GM21390 (cell line): Measurements from ENCODE around the gene NDUFAF2.
"Not testable (repeated sequence)": the region's sequence is repeated elsewhere in the genome, so short reads cannot be mapped to it uniquely, and the experiment has no call there.

Experiments
- ATAC-seq: cut with Tn5 transposase; IDR thresholded peaks from one replicate; pipeline ENCODE4 v1.9.1; 2021; ENCODE audit not compliant: unreplicated experiment

NDUFAF2 gene

GRCh38 chr5:61047346-61047745 is 102.3 kb downstream of the NDUFAF2 start:
- ATAC-seq: no peak

- ATAC-seq: no peak
These were observed 103.5 kb downstream of the NDUFAF2 start for GRCh38 chr5:61048534-61048933.

- ATAC-seq: no peak
These were observed 105.3 kb downstream of the NDUFAF2 start for GRCh38 chr5:61050292-61050691.

DNA sequence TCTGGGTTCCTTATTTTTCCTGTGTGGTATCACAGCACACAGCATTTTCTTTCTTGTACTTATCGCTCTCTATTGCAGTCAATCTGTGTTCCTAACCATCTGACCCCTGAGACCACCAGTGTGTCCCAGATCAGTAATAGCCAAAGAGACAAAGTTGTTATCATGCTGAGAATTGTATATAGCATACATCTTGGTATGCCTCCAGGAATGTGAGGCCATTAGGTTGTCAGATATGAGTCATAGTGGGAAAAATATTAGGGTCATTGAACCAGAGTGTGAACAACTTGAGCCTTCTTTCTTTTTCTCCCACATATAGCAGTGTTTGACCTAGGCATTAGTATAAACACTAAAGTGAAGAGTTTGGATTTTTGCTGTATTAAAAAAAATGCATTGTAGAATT is 106.3 kb downstream of the NDUFAF2 start:
- ATAC-seq: no peak

DNA sequence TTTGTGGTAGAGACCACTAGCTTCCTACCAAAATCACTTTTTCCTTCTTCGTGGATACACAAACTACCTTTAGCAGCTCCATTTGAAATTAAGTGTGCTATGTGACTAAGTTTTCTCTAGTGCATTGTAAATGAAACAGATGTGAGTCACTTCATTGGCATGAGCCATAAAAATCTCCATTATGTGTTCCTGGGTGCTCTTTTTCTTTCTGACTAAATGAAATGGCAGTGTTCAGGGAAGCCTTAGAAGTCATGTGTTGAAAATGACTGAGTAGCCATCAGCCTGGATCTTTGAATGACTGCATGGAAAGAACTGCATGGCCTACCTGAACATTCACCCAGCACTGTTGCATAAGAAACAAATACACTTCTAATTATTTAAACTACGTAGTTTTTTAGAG is 107.9 kb downstream of the NDUFAF2 start:
- no peak for ATAC-seq

DNA sequence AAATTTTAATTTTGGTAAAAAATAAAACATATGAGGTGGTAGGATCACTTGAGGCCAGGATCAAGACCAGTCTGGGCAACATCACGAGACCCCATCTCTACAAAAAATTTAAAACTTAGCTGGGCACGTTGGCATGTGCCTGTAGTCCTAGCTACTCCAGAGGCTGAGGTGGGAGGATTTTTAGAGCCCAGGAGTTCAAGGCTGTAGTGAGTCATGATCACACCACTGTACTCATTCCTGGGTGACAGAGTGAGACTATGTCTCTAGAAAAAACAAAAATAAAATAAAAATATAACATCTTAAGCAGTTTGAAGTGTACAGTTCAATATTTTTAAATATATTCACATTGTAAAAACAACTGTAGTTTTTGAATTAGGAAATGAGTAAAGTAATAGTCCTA is 108.9 kb downstream of the NDUFAF2 start:
- no peak for ATAC-seq

DNA sequence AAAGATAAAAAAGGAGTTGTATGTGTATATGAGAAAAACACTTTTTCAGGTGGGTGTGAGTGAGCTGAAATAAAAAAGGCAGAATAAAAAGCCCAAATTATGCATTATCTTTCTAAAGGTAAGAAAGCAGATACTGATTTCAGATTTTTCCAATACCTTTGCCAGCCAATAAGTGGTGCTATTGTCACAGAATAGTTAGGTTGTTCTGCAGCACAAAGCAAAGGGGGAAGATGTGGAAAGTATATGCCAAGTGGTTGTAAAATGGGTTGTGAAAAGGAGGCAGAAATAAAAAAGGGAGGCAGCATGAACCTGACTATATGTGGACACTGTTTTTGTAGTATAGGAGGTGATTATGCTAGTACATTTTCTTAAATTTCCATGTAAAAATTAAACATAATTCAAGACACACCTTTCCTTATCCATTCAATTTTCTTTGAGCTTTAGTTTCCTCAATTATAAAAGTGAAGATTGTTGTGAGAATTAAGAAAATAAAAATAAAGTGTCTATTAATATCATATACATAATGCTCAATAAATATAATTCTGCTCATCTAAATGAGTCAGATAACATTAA is 110.5 kb downstream of the NDUFAF2 start:
- ATAC-seq: peak; percentile 61

- ATAC-seq: no peak
These were observed 114.5 kb downstream of the NDUFAF2 start for GRCh38 chr5:61059499-61059898.

GRCh38 chr5:61069150-61069549 is 124.1 kb downstream of the NDUFAF2 start:
- no peak for ATAC-seq

DNA sequence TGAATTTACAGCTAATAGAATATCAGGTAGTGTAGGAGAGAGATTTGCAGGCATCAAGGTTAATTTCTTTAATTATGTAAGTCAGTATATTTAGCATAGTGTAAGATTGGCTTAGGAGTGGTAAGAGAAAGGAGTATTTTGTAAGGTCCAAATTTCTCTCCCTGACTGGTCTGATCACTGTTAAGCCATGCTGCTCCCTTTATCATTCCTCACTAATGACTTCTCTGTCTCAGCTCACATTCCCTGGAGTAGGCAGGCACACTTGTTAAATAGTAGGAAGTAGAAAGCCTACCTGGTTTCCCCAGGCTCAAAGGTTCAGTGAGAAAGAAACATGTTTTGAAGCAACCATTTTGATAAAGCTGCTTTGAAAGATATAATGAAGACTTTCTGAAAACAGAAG is 126.5 kb downstream of the NDUFAF2 start:
- ATAC-seq: no peak

DNA sequence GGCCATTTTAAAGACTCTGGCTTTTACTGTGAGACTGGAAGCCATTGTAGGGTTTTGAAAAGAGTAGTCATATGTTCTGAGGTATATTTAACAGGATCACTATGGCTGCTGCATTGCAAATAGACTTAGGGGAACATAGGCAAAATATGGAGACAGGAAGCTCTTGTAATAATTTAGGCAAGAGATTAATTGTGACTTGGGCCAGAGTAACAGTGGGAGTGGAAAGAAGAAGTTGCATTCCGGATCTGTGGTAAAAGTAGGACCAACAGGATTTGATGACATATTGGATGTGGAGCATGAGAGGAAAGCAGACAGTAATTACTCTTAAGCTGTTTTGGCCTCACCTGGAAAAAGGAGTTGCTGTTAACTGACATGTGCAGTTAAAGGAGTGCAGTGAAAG is 131.6 kb downstream of the NDUFAF2 start:
- no peak for ATAC-seq

GRCh38 chr5:61081741-61082140 is 136.7 kb downstream of the NDUFAF2 start:
- no peak for ATAC-seq

DNA sequence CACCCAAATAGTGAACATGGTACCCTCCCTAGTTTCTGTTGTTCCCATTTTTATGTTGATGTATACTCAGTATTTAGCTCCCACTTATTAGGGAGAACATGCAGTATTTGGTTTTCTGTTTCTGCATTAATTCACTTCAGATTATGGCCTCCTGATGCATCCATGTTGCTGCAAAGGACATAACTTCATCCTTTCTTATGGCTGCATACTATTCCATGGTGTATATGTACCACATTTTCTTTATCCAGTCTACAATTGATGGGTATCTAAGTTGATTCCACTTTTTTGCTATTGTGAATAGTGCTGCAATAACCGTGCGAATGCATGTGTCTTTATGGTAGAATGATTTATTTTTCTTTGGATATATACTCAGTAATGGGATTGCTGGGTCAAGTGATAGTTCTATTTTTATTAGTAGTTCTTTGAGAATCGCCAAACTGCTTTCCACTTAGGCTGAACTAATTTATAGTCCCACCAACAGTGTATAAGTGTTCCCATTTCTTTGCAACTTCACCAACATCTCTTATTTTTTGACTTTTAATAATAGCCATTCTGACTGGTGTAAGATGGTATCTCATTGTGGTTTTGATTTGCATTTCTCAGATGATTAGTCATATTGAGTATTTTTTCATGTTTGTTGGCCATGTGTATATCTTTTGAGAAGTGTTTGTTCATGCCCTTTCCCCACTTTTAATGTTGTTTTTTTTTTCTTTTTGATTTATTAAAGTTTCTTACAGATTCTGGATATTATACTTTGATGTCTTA is 137.7 kb downstream of the NDUFAF2 start:
- ATAC-seq: no peak

- no peak for ATAC-seq
These were observed 139.7 kb downstream of the NDUFAF2 start for GRCh38 chr5:61084658-61085057.

DNA sequence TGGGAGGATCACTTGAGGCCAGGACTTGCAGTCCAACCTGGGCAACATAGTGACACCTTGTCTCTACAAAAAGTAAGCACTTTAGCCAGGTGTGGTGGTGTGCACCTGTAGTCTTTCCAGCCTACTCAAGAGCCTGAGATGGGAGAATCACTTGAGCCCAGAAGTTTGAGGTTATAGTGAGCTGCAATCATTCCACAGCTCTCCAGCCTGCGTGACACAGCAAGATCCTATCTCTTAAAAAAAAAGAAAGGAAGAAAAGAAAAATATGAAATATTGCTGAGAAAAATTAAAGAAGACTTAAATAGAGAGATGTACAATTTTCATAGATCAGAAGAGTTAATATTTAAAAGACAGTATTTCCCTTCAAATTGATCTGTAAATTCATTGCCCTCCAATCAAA is 140.9 kb downstream of the NDUFAF2 start:
- no peak for ATAC-seq

- ATAC-seq: no peak
These were observed 142.9 kb downstream of the NDUFAF2 start for GRCh38 chr5:61087921-61088320.

- ATAC-seq: no peak
These were observed 144.3 kb downstream of the NDUFAF2 start for GRCh38 chr5:61089351-61089750.

- ATAC-seq: not testable (repeated sequence)
These were observed 148.2 kb downstream of the NDUFAF2 start for GRCh38 chr5:61093046-61093771.

DNA sequence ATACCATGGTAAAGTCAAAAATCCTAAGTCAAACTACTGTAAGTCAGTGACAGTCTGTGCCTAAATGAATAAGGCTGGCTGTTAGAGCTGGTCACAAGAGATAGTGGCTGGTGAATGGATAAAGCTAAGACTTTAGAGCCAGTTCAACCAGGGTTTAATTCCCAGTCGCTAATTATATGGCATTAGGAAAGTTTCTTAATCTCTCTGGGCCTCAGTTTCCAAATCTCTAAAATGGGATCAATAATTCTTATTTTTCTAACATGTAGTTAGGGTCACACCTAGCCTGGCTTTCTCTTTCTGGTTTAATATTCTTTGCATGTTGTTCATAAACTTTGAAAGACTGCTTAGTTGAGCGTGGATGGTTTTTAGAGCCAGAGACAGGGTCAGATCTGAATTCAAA is 152.5 kb downstream of the NDUFAF2 start:
- no peak for ATAC-seq

DNA sequence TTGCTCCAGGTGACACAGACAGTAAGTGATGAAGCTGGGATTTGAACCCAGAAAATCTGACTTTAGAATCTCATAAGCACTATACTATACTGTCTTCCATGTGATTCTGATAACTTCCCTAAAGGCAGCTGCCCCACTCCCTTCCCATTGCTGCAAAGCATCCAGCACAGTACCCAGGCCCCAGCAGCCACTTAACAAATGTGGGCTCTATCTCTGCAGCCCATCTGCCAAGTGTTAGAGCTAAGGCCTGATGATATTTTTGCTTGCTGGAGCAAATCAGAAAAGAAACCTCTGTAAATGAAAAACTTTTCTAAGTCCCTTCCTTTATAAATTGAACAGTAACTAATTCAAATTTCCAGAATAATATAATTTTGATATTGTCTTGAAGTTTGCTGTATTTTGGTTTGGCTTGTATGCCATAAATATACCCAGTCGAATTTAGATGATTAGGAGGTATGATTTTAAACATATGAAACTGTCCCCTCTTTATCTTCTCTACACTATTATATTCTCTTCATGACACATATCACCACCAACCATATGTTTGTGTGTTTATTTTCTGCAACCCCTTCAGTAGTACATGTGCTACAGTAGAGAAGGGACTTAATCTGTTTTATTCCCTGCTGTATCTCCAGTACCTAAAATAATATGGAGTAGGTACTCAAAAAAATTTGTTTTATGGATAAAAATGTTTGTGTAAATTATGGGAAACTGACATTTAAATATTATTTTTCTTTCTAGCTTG is 153.4 kb downstream of the NDUFAF2 start:
- ATAC-seq: no peak

DNA sequence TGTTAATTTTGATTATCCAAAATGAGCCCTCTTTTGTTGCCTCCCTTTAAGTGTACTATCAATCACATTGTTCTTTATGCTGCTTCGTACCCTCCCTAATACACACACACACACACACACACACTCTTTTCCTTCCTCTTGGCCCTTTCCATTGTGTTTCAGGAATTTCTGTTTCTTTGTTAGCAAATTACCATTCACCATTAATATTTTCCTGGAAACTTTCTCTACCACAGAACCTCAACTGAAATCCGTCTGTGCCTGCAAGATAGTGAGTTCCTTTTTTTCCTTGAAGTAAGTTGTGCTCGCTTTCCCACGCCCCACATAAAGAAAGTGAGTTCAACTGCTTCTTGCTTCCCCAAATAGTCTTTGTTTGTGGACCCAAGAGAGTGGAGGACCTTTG is 155.4 kb downstream of the NDUFAF2 start:
- ATAC-seq: no peak

- ATAC-seq: no peak
These were observed 169.4 kb downstream of the NDUFAF2 start for GRCh38 chr5:61114441-61114840.
